ENCODE results near the gene ANKRD42.

Gene ANKRD42

DNA sequence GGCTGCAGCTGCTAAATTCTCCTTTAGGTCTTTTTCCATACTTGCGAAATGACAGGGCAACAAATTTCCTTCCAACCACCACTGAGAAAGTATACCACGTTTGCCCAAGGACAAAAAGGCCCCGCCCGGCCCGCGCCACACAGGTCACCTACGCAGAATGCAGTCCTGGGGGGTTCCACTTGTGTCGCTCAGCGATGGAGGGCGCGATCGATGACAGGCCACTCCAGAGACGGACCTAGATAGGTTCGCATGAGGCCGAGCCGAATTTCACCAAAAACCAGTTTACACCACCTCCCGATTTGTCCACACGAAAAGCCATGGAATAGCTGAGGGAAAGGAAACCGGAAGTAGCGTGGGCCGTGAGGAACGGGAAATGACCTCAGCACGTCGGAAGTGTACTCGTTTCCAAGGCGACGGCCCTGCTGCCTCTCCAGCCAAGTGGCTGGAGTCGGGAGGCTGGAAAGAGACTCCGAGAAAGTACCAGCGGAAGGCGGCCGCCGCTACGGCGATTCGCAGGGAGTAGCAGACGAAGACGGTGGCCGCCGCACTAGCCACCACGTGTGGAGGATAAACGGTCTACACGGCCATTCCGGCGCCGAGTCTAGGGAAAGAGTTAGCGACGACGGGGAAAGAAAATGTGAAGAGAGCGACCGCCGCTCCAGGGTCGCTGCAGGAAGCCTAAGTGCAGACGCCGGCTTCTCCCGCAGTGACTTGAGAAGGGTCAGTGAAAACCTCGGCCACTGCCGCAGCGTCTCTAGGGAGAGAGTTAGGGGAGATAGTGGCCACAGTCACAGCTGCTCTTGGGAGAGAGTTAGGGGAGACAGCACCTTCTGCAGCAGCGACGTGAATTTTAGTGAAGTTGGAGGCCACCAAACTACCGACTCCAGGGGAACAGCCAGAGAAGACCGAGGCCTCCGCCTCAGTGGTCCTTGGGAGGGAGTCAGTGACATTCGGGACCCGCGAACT is at the start of gene ANKRD42:
TSS of gene ANKRD42 (plus strand) at position 398 of the 966 bp plus-strand sequence. CDS start 959 bp downstream, outside the sequence.
- peak; percentile 91 for DNase-seq

DNA sequence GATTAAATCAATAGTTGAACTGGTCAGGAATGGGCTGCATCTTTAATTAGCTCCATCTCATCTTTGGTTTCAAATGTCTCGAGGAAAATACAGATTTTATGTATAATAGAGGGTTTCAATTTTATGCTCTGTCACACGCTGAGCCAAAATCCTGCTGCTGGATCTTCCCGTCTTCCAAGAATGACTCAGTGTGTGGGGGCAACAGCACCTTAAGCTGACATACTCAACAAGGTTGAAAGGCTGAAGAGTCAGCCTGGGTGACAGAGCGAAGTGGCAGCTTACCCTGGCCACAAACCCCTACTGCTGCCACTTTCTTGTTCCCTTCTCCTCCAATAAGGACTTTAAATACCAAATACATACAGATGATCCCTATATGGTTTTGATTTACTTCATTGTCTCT is 45.6 kb upstream of the ANKRD42 start:
- no peak for DNase-seq

DNA sequence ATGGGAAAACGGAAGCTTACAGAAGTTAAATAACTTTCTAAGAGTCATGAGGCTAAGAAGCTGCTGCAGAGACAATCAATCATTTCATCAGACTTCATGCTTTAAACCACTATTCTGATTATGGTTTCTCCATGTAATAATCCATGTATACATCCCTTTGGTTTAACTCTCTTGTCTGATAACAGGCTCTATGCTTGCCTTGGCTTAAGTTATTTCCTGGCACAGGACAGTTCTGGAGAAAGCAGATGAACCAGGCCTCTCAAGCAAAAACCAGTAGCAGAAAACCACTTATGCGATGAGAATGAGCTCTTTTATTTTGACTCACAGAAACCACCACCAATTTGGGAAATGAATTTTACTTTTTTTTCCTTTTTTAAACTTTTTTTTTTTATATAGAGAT is 43.1 kb upstream of the ANKRD42 start:
- no peak for DNase-seq

DNA sequence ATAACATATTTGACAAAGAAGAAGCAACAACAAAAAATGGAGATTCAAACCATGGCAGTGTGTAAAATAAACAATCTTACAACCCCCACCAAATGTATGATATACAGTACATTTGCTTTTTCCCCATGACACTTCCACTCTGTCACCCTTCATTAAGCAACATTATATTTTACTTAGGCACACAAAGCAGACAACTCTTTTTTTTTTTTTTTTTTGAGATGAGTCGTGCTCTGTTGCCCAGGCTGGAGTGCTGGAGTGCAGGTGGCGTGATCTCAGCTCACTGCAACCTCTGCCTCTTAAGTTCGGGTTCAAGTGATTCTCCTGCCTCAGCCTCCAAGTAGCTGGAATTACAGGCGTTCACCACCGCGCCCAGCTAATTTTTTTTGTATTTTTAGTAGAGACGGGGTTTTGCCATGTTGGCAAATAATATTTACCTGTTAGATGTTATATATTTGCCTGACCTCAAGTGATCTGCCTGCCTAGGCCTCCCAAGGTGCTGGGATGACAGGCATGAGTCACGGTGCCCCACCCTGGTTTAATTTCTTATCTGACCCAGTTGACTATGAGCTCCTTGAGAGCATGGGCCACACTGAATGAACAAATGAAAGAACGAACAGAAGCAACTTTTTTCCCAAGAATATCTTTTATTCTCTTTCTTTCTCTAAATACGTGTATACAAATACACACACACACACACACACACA is 42.1 kb upstream of the ANKRD42 start:
- no peak for DNase-seq

DNA sequence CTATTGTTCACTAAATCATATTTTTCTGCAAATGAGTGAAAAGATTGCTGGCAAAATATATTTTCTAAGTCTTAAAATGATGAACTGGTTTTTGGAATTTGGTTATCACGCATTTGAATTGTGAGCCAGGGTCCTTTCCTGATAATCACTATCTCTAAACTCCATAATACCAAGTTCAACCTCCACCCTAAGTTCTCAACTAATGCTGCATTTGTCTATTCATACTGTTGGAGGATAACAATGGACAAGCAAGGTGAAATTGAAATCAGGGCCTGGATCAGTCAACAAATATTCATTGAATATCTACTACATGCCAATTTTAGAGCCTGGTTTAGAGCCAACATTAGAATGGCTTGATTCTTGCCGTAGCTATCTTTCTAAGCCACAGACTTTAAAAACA is 41.2 kb upstream of the ANKRD42 start:
- DNase-seq, result no peak

DNA sequence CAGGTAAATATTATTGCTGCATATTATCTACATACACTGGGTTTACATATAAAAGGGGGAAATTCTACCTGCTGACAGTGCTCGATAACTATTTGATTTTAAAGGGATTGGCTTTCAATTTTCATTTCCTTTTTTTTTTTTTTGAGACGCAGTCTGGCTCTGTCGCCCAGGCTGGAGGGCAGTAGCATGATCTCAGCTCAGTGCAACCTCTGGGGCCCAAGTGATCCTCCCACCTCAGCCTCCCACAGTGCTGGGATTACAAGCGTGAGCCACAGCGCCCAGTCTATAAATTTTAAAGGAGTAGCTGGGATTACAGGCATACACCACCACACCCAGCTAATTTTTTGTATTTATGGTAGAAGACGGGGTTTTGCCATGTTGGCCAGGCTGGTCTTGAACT is 39.7 kb upstream of the ANKRD42 start:
- no peak for DNase-seq

DNA sequence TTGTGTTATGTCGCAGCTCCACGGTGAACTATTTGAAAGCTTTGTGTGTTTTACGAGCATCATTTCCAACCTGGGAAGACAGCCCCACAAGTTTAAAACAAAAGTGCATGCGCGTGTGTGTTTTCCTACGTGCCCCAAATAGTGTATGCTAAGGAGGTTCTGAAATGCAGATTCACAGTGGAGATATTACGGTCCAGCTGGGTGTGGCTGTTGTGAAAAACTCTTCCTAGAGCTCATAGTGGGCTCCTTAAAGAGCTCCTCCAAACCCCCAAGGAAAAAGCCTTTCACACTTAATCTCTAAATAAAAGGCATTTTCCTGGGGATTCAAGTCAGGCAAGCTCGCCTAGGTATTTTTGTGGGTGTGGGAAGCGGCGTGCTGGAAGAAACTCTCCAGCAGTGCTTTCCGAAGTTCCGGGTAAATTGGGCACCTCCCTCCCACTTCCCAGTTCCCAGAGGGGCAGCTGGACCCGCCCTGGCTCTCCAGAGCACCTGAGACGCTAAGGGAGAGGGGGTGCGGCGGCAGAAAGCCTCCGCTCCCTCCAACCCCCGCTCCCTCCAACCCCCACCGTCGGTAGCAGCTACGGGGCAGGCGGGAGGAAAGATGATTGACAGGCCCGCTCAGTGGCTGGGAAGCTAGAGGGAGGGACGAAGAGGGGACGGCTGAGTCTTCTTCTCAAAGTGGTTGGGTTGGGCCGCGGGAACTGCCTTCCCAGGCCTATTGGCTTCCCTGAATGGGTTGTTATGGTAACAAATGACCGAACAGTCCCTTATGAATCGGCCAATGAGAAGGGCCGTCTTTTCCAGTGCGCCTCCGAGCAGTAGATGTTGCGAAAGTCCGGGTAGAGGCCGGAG is 37.1 kb upstream of the ANKRD42 start:
- no peak for DNase-seq

DNA sequence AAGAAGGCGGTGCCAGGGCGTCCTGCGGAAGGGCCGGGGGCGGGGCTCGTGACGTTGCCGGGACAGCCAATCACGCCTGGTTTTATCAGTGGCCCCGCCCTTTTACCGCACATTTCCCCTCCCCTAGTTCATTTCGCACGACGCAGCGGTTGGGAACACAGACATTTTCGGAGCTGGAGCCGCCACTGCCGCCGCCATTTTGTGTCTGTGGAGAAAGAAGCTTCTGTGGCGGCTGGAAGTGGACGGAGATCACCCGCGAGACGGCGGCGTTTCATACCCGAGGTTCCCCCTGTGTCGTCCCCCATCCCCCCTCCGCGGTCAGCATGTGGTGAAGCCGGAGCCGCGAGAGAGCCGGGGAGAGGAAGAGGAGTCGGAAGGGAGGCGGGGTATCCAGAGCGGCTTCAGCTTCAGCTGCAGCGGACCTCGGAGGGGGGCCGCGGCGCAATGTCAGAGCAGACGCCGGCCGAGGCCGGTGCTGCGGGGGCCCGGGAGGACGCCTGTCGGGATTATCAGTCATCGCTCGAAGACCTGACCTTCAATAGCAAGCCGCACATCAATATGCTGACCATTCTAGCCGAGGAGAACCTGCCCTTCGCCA is 36.4 kb upstream of the ANKRD42 start, which contains the start of gene PCF11:
TSS of gene PCF11 (plus strand) at position 136 of the 598 bp plus-strand sequence. CDS start at position 445, 309 bp downstream.
- DNase-seq, result peak; percentile 96

DNA sequence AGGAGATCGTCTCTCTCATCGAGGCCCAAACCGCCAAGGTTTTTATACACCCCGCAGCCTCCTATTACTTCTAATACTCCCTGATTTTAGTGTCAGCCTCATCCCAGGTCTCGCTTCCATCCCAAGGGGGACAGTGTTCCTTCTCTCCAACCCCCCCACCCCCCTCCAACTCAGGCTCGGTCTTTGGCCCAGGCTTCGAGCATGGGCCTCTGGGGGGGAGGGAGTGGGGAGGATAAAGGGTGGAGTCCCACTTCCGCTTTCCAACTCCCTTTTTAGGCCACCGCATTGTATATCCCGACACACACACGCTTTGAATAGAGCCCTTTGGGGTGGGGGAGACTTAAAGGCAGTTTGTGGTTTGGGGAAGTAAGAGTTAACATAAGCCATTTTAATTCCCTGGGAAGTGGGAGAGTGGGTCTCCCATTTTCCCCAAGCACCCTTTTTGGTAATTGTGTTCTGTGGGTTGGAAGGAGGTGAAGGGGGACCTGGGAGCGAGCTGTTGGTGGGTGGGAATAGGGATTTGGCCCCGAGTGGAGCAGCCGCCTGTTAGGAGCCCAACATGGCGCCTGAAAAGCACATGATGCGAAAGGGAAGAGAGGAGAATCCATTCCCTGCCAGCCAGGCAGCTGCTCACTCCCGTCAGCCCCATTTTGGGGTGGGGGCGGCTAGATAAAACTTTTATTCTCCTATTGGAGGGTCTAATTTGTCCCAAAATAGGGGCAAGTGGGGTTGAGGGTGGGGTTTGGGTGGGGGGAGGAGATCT is 35.7 kb upstream of the ANKRD42 start:
- peak; percentile 84 for DNase-seq

DNA sequence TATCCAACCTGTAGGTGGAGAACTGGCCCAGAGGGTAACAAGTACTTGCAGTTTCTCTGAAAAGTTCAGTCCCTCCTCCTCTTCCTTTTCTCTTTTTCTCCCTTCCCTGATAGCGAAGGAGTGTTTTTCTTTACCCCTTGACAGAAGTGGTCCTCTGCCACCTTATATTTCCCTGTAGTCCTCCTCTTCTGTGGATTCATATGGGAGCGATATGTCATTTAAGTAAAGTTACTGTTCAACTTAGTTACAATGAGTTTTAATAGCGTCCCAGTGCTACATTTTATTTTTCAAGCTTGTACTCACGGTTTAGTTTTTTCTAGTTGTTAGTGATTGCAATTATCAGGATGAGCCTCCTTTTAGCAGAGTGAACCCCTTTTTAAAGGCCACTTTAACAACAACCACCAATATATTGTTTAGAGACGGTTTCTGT is 35.1 kb upstream of the ANKRD42 start:
- DNase-seq, result no peak

DNA sequence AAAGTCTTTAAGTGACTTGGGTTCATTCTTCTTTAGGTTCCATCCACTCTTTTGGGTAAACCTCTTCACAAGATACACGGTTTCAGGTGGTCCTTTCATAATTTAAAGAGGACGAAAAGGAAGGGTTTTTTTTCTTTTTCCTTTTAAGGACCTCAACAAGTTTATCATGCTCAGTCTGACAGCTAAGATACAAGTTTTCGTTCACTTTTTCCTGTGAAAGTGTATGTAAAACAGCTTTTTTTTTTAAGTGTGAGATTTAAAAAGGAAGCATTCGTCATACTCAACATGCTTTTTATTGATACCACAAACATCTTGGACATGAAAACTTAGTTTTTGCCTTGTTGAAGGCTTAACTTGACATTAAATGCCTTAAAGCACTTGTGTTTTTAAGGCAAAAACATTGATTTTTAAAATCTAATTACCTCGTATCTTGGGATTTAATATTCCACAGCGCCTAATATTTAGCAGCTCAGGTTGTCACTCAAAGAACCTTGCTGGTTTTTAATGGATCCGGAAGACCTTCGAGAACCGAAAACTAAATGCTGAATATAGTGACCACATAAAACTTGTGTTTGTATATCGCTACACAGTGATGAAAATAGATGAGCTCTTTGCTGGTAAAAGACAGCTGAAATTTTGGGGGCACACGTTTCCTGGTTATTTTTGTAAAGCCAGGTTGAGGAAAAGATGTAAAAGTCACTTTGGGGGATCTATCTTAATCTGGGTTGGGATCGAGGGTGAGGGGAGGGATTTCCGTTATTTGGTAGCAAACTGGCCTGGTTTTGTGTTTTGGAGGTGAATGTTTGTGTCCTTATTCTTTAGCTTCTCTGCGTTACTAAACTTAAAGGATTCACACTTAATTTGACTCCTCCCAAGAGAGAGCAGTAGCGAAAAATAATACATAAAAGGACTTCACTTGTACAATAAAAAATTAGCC is 34.3 kb upstream of the ANKRD42 start:
- DNase-seq, result no peak

DNA sequence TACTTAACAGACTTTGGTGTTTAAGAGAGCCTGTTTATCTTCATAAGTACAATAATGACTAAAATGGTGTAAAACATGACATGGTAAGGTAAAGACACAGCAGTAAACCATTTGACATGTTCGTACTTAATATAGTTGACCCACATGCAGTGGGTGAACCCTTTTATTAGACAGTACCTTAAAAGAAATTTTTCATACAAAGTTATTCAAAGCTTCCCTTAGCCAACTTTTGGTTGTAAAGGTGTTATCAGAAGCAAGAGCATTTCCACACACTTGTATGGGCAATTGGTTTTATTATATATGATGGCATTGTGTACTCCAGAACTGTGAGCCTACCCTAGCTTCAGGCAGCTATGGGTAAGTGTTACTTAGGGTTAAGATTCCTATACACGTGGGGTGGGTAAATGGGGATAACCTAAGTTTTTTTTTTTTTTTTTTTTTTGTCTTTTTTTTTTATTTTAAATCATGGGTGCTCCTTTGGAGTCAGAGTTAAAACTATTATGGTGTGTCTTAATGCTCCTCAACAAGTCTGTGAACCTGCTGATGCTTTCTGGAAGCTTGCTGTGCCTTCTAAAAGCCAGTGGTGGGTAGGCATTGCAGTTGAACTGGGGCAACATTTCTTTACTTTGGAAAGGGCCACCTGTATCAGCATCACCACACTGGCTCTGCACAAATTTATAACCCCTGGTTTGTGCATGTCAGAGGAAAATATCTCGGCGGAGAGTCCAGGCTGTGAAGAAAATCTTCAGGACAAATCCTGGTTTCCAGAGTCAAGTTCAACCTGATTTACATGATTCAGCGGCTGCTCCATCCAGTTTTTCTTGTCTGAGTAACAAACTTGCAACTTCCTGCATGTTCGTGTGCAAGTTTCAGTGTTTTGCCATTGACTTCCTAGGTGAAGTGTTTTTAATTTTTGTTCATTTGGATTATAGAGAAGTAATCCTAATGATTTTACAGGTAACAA is 33.3 kb upstream of the ANKRD42 start:
- DNase-seq, result no peak

DNA sequence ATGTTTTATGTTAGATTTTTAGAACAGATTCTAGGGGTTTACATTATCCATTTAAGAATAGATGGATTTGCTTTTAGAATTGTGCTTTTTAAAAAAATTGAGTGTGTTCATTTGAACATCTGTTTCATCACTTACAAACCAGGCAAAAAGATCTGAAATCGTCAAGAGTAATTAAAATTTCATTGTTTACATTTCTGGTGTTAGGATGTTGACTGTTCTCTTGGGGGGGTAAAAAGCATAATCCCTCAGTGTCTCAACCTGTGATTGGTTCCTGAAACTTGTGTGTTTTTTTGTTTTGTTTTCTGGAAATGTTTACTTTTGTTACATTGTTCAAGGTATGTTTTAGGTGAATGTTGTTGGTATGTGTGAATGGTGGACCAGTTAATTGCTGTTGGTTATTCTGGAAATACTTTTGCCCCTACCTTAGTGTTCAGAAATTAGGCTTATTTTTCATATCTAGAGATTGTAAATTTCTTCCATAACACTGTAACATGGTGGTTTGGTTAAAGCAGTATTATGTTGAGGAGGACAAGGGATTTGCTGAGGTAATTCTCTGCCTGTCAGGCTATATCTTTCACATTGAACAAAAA is 31.8 kb upstream of the ANKRD42 start:
- DNase-seq, result no peak

DNA sequence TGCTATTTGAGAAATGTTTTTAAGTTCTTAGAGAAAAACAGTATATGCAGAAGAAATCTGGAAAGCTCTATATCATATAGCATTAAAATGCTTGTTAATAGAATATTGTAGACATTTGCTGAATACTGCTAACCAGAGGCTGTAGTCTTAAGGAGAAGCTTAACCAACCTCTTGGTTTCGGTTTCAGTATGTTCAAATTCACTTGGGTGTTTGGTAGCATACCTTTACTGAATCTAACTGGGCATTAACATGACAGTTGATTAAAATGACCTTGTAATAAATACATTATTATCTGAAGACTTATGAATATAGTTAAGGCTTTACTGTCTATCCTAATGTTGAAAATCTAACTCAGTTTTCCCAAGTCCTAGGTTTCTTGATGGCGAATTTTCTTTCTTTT is 31.1 kb upstream of the ANKRD42 start:
- DNase-seq, result no peak

DNA sequence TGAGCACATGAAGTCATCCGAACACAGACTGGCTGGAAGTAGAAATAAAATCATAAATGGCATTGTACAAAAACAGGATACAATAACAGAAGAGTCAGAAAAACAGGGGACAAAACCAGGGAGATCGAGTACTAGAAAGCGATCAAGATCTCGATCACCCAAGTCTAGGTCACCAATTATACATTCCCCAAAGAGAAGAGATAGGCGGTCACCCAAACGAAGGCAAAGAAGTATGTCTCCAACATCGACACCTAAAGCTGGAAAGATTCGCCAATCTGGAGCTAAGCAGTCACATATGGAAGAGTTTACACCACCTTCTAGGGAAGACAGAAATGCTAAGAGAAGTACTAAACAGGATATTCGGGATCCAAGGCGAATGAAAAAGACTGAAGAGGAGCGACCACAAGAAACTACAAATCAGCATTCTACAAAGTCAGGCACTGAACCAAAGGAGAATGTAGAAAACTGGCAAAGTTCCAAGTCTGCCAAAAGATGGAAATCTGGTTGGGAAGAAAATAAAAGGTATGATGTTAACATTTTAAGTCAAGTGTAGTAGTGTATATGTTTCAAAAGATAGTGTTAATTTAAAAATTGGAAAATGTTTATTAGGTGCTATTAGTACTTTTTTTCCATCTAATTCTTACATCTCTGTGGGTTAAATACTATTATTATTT is 27.2 kb upstream of the ANKRD42 start:
- no peak for DNase-seq

DNA sequence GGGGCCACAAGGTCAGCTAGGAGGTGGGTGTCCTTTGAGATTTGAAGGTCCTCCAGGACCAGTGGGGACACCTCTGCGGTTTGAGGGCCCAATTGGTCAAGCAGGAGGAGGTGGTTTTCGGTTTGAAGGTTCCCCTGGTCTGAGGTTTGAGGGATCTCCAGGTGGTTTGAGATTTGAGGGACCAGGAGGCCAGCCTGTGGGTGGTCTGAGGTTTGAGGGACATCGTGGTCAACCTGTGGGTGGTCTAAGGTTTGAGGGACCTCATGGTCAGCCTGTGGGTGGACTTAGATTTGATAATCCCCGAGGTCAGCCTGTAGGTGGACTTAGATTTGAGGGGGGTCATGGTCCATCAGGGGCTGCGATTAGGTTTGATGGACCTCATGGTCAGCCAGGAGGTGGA is 24.8 kb upstream of the ANKRD42 start:
- no peak for DNase-seq

DNA sequence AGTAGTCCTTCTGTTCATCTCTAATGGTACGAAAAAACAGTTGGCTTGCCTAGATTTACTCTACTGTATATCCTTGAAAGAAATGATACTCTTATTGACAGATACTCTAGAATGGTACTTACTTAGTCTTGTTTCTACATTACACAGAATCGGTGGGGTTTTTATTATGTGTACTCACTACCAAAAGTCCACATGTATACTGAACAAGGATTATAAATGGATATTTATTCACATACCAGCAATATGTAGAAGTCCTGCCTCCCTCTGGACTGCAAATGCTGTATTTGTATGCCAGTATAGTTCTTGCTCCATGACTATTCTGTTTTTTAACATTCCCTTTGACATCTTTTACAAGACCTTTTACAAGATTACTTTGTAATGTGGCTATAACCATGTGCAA is 22.6 kb upstream of the ANKRD42 start:
- DNase-seq, result no peak

DNA sequence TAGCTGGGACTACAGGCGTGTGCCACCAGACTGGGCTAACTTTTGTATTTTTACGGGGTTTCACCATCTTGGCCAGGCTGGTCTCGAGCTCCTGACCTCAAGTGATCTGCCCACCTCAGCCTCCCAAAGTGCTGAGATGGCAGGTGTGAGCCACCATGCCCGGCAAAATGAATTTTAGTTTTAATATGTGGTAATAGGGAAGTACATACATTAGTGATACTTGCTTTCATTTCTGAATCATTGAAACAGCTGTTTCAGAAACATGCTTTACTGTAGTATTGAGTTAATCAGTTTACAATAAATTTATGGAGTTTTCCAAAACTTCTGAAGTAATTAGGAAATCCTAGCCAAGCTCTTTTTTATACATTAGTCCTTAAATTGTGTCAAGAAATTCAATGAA is 21.0 kb upstream of the ANKRD42 start:
- DNase-seq, result no peak

Measured in activated CD8-positive, alpha-beta memory T cell treated with anti-CD3 and anti-CD28 coated beads for 24 hours (primary cell).